HG03460 (cell line): ENCODE results near the gene AGAP1.
"Not testable (repeated sequence)": the region's sequence is repeated elsewhere in the genome, so short reads cannot be mapped to it uniquely, and the experiment has no call there.

ENCODE experiments used
- ATAC-seq: cut with Tn5 transposase; IDR thresholded peaks from one replicate; pipeline ENCODE4 v1.9.1; 2021; ENCODE audit not compliant: unreplicated experiment

Gene AGAP1

DNA sequence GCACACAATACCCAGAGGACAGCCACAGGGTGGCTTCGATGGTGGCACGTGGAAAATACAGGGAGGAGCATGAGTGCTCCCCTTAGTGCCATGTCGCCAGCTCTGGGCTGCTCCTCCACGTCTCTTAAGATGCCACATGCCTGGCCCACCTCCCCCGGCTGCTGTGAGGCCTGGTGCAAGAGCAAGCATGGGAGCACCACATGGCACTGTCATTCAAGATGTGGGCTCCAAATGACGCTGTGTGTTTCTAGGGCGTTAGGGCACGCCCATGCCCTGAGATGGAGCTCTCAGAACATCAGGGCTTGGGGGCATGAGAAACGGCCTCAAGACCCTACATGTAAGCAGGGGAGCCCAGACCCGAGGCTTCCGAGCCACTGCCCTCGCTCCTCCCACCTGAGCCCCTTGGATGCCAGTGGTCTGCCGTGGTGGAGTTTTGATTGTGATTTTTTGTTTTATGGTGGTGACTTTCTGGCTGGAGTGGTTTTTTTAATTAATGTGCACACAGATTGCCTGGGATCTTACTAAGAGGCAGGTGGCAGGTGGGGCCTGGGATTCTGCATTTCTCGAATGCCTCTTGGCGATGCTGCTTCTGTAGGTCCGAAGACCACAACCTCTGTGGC is 435.0 kb downstream of the AGAP1 start:
- ATAC-seq: no peak

DNA sequence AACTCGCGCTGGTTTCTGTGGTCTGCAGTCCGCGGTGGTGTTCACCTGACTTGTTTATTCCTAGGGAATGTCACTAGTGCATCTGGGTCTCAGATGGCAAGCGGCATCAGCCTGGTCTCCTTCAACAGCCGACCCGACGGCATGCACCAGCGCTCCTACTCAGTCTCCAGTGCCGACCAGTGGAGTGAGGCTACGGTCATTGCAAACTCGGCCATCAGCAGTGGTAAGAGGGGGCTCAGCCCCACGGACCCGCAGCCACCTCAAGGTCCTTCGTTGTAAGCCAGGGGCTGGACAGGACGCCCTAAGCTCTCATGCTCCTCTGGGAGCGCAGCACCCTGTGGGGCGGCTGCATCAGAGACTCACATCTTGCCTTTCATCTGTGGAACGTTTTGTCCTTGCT is 436.9 kb downstream of the AGAP1 start:
- no peak for ATAC-seq

DNA sequence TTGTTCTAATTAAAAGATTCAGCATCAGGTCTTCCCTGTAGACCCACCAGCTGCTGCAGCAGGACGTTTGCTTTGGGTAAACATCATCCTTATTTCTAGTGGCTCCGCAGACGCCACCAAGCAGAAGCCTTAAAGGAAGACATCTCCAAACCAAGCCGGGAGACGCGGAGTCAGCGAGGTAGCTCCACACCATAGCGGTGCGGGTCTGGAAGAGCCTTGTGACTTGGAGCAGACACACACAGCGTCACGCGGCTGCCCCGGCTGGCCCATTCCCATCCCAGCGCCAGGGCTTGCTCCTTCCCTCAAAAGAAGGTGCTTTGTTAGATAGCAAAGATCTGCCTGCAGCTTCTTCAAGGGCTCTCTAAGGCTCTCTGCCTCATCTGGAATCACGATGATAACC is 437.8 kb downstream of the AGAP1 start:
- no peak for ATAC-seq

DNA sequence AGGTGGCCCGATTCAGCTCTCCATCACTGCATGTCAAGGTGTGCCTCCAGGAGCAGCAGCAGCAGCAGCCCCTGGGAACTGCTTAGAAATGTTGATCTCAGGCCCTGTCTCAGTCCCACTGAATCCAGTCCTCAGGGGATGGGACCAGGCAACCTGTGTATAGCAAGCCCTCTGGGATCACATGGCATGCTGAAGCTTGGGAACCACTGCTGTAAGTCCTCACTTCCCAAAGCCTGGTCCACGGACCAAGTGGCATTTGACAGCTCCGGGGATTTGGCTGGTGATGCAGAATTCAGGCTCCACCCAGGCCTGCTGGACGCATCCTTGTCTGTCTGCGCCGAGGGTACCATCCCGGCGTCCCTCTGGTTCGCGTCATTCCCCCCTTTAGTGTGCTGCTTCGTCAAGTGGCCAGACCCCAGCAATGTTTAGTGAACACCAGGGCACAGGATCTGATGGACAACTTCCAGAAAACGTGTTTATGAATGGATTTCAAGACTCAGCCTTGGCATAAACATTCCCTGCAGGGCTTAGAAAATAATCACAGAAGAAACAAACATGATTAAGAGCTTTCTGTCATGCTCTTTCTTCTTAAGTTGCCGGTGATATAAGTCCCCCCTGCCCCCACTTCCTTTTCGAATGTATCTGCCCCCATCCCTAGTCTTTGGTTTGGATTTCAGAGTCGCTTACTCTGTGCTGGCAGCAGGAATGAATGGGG is 440.4 kb downstream of the AGAP1 start:
- no peak for ATAC-seq

DNA sequence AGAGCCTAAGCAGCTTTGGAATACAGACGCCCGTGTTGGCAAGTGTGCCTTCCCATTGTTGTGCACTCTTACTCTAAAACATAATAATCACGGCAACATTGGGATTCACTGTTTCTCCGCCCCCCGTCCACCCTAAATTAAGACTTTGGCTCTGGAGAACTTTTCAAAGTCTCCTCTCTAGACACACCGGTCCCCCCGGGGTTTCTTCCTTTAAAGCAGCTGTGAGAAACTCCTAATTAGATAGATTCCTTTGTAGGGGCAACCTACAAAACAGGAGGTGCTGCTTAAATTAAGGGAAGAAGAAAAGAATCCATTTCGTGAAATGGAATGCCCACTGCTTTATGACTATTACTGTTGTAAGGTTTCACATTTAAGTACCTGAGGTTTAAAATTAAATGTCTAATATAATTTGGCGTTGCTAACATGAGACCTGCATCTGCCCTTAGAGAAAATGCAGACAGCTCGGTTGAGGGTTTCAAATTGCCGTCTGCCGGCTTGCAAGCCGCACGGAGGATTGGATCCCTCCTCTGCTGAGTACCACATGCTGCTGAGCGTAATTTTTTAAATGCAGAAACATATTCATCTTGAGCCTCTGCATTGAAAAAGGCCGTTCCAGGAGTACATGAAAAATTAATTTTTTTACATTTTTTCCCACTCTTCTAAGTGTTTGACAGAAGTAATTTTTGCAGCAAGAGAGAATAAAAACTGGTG is 441.1 kb downstream of the AGAP1 start:
- ATAC-seq: no peak

DNA sequence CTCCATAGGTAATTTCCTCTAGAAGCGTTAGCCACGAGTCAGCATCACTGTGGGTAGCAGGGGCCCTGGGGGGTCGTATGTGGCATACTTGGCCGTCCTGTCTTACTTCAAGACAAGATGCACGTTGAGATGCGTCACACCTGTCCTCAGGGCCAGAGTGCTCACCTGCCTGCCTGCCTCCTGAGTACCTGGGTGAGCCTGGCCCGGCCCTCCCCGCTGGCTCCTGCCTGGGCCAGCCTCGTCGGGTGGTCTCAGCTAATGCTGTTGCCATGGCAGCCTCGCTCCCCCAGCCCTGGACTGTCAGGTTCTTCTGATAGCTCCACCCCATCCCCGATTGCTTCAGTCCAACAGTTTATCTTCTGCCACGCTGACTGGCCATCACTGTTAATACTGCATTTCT is 441.9 kb downstream of the AGAP1 start:
- ATAC-seq: no peak

DNA sequence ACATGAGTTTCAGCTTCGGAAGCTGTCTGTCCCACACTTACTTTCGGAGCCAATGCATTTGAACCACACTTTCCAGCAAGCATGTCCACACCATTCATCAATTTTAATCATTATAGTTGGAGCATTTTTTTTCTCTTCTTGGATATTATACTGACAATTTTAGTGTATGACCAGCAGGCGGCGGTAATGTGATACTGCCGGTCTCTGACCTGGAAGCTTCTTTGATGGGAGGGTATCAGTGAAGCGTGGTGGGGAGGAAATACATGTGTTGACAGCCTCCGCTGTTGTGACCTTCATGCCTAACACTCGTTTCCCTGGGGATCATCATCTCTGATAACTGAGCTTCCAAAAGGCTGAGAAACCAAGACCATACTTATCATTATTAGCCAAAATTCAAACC is 442.6 kb downstream of the AGAP1 start:
- no peak for ATAC-seq

DNA sequence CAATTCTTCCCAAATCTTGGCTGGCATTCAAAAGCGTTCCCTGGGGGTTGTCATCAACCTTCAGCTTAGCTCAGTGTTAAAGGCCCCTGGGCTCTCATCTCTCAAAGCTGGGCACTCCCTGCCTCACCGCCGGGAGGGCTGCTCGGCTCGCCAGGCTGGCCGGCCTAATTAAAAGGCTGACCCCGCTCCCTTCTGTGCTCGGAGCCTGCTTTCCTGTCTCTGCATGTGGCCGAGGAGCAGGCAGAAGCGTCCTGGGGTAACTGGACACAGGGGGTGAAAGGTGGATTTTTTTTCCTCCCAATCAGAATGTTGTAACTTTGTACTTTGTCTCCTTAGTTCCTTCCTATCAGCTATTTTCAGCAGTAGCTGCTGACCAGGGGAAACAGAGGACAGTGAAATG is 443.2 kb downstream of the AGAP1 start:
- no peak for ATAC-seq

DNA sequence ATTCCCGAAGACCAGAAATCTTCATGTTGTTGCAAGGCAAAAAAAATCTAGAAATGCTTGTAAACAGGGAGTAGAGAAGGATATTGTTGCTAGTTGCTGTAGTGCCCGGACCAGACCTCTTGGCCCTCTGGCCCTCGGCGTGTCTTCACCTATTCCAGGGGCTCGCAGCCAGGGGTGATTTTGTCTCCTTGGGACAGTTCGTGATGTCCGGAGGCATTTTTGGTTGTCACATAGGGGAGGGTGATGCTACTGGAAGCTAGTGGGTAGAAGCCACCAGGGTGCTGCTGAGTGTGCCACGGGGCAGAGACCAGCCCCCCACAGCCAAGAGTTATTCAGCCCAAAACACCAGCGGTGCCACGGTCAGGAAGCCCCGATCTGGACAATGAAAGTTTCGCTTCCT is 443.7 kb downstream of the AGAP1 start:
- ATAC-seq: no peak

DNA sequence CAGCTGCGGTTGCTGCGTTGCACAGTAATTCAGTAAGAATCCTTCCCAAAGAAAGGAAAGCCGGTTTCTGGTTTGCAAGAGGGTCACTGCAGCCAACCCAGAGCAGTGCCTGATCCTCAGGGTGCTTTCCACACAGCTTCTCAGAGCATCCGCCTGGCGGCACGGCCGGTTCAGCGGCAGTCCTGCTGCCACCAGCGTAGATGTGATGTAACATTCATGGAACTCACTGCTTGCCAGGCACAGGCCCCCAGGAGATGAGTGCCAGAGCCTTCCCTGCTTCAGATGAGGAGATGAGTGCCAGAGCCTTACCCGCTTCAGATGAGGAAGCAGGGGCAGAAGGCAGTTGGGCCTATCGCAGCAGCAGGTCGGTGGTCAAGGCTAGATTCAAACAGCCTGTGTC is 444.1 kb downstream of the AGAP1 start:
- no peak for ATAC-seq

DNA sequence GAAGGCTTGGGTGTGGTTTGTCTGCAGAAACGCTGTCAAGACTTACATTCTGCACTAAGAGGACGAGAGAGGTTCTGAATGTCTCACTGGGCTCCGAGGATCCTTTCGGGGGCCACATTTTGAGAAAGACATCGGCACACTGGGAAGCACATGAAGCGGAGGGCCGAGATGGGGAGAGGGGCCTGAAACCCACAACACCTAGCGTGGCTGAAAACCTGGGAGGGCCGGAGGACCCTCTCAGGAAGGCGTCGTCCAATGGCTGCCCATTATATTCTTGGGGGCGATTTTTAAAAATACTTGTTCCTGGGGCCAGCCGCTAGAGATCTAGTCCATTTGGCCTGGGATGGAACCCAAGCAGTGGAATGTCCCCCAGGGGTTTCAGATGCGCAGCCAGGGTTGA is 444.8 kb downstream of the AGAP1 start:
- no peak for ATAC-seq

DNA sequence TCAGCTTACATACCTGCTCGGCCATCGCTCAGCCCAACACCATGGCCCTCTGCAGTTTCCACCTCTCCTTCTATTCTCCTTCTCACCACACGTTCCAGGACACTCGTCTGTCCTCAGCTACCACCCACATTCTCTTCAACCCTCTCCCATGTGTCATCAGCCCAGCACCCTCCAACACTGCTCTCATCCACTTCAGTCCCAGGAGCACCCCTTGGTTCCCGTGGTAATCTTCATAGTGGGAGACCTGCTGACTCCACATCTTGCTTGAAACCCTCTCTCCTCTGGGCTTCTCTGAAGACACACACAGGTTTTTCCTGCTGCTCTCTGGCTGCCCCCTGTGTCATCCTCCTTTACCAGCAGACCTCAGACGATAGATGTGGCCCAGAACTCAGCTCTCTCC is 445.6 kb downstream of the AGAP1 start:
- ATAC-seq: no peak

DNA sequence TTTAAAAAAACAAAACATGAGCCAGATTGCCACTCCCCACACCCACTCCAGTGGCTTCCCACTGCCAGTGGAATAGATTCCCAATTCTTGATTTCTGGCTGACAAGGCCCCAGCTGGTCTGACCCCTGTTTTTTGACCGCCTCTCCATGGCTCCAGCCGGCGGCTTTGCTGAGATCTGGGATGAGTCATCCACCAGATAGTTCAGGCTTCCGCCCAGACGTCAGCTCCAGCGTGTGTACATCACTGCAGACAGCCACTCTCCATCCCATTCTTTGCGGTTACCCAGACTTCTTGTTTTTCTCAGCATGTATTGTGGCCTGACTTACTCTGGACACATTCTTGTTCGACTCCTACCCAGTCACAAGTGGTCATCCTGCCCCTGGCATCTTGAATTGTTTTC is 446.5 kb downstream of the AGAP1 start:
- ATAC-seq: no peak

DNA sequence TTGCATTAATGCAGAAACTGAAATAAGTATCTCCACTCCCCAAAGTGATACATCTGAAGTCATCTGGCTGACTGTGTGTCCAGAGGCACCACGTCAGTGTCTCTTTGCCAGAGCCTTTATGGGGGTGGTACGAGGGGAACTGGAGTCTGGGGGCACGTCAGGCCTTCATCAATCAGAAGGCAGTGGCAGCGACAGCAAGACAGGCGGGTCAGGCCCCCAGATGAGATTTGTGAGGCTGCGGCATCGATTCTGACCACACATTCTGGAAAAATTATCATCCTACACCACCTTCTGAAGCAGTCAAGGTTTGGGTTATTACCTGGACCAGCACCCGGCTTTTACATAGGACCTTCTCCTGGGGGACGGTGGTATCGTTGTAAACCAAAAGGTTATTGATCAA is 450.7 kb downstream of the AGAP1 start:
- no peak for ATAC-seq

DNA sequence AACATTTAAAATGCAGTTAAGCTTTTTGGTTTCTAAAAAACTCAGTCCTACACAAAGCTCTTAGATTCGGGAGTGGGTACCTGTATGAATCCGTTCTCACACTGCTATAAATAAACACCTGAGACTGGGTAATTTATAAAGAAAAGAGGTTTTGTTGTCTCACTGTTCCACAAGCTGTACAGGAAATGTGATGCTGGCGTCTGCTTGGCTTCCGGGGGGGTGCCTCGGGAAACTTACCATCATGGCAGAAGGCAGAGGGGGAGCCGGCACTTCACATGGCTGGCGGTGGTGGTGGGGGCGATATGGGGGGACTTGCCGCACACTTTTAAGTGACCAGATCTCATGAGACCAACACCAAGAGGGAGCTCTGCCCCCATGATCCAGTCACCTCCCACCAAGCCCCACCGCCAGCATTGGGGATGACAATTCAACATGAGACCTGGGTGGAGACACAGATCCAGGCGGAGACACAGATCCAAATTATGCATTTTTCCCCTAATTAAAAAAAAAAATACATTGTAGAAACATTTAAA is 451.8 kb downstream of the AGAP1 start:
- no peak for ATAC-seq

DNA sequence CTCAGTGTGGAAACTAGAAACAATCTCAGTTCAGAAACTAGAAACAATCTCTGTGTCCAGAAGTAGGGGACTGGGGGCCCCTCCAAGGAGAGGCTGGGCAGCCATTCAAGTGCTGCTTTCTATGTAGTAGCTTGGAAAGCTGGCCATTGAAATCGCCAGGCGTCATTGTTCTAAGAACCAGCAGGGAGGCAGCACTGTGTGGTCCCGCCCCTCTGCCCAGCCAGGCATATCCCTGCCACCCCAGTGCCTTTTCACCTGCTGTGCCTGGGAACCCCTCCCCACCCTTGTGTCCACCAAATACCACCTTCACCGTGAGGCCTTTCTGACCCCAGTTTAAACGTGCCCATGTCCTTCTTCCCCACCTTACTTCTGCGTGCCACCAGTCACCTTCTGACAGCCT is 452.7 kb downstream of the AGAP1 start:
- ATAC-seq: no peak

DNA sequence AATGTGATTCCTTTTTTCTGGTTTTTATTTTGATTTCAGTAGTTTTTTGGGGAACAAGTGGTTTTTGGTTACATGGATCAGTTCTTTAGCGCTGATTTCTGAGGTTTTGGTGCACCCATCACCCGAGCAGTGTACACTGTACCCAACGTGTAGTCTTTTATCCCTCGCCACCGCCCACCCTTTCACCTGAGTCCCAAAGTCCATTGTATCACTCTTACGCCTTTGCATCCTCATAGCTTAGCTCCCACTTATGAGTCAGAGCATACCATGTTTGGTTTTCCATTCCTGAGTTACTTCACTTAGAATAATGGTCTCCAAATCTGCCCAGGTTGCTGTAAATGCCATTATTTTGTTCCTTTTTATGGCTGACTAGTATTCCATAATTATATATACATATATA is 453.2 kb downstream of the AGAP1 start:
- not testable (repeated sequence) for ATAC-seq

DNA sequence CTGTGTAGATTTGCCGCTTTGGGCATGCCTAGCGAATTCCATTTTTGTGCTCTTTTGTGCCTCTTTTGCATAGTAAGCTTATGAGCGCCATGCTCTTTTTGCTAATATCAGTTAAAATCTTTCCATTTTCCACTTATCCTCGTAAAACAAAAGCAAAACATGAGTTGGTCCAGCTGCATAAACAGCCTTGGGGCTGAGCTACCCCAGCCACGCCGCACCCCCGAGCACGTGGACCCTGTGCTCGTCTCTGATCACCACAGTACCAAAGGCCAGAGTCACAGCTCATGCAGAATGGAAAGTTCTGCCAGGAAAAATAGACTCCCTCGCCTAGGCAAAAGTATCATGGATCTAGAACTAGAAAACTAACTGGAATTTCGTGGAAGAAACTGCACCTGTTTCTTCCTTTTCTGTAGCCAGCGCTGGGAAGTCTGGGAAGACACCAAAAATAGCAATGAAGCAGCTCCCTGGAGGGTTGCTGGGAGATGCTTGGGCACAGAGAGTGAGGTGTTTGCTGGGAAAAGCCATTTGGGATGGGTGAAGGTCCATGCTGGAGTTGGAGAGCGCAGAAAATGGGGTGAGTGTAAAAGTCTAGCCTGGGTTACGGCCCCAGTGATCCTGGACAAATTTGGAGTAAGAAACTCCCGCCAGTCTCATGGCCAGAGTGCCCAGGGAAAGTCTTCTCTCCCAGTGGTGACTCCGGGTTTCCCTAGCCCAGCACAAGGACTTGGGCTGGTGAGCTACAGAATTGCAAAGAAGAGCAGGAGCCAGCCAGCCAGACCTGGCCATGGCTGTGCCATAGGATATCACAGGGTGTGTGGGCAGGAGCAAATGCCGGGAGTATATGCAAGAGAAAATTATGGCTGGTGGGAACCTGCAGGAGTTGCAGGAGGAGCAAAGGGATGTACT is 456.0 kb downstream of the AGAP1 start:
- ATAC-seq: no peak

DNA sequence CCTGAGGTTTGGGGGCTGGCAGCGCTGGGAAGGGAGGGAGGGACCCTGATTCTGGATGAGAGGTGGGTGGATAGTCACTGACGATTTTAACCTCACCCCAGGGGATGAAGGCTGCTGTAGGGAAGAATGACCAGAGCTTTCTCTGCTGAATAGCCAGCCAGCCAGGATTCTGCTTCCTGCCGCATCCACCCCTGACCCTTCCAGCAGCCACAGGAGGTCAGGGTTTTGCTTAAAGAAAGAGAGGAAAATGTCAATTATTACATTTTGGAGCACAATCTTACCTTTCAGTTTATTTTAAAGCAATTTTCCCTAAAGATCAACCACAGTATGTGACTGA is 456.6 kb downstream of the AGAP1 start:
- ATAC-seq: no peak

DNA sequence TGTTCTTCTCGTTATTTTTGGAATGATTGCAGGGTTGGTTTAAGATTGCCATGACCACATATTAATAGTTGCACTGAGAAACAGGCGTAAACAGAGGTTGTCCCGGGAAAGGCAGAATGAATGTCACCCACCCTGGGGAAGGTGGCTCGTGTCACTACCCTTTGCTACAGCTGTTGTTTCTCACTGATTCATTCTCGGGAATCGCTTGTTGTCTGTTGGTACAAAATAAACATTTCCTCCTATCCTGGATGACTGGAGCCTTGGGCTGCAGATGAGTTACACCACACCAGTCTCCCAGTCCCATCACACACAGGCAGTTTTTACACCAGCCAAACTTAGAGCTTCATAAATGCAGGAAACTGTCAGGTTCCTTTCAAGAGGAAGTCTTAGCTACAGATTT is 457.6 kb downstream of the AGAP1 start:
- no peak for ATAC-seq

DNA sequence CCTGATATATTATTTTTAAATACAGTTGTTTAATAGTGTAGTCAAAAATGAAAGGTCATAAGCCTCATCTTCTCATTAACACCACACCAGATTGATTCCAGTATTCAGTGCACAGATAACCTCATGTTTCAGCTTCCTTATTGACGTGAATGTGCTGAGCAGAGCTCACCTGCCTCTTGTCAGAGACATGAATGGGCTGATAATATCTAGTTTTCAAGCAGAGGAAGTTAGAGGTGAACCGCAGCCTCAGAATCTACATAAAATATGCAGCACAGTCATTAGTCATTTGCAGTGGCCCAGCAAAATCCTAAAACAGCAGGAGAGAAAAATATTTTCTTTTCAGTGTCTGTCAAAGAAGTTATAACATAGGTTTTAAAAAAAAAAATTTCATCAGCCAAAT is 458.1 kb downstream of the AGAP1 start:
- no peak for ATAC-seq
